ENCODE results near the gene GTPBP2.
"Not testable (repeated sequence)": the region's sequence is repeated elsewhere in the genome, so short reads cannot be mapped to it uniquely, and the experiment has no call there.

GTPBP2 gene

GRCh38 chr6:43606019-43606418 is 23.0 kb downstream of the GTPBP2 start:
- no peak for TF ChIP-seq ZFX (IDR thresholded peaks at IDR 0.05)
- no peak for TF ChIP-seq CTCF (conservative IDR thresholded peaks at IDR 0.05)
- H3K27ac ChIP-seq = no peak overlapping the region

- TF ChIP-seq ZFX (IDR thresholded peaks at IDR 0.05) = no peak
- TF ChIP-seq CTCF (conservative IDR thresholded peaks at IDR 0.05) = no peak
- no peak overlapping the region for H3K27ac ChIP-seq
Observed at GRCh38 chr6:43604174-43604573, 24.9 kb downstream of the GTPBP2 start.

- no peak overlapping the region for H3K27ac ChIP-seq
- TF ChIP-seq CTCF (conservative IDR thresholded peaks at IDR 0.05) = no peak
- TF ChIP-seq ZFX (IDR thresholded peaks at IDR 0.05) = no peak
Observed at GRCh38 chr6:43600595-43600994, 28.5 kb downstream of the GTPBP2 start.

GRCh38 chr6:43593938-43594337 is 35.1 kb downstream of the GTPBP2 start:
- no peak overlapping the region for H3K27ac ChIP-seq
- TF ChIP-seq ZFX (IDR thresholded peaks at IDR 0.05) = no peak
- no peak for TF ChIP-seq CTCF (conservative IDR thresholded peaks at IDR 0.05)

GRCh38 chr6:43589564-43589963 is 39.5 kb downstream of the GTPBP2 start:
- H3K27ac ChIP-seq = not testable (repeated sequence)

- no peak overlapping the region for H3K27ac ChIP-seq
- no peak for TF ChIP-seq ZFX (IDR thresholded peaks at IDR 0.05)
- no peak for TF ChIP-seq CTCF (conservative IDR thresholded peaks at IDR 0.05)
Observed at GRCh38 chr6:43588194-43588593, 40.9 kb downstream of the GTPBP2 start.

- TF ChIP-seq CTCF (conservative IDR thresholded peaks at IDR 0.05) (no peak), ZFX (IDR thresholded peaks at IDR 0.05) (no peak)
- H3K27ac ChIP-seq = no peak overlapping the region
Observed at GRCh38 chr6:43584892-43585570, 44.0 kb downstream of the GTPBP2 start.

- no peak for TF ChIP-seq CTCF (conservative IDR thresholded peaks at IDR 0.05)
- no peak overlapping the region for H3K27ac ChIP-seq
Observed at GRCh38 chr6:43582911-43583310, 46.2 kb downstream of the GTPBP2 start.

Measured in C4-2B (cell line).